CD4-positive, alpha-beta T cell treated with Interferon alpha-2 for 1 hour (primary cell): ENCODE results near the gene FIGN.

ENCODE experiments used
- DNase-seq, 2 donors: peaks; one replicate each; pipeline ENCODE4 v3.0.0-alpha.2; 2020 to 2022

Gene FIGN

GRCh38 chr2:163606878-163607277, 128.9 kb downstream of the FIGN start:
- DNase-seq, result no peak

- no peak for DNase-seq
Measured at GRCh38 chr2:163605779-163606178, 130.0 kb downstream of the FIGN start.

- DNase-seq, result no peak
Measured at GRCh38 chr2:163604941-163605555, 130.8 kb downstream of the FIGN start.

GRCh38 chr2:163602196-163602595, 133.6 kb downstream of the FIGN start:
- no peak for DNase-seq

GRCh38 chr2:163601377-163601776, 134.4 kb downstream of the FIGN start:
- DNase-seq, result no peak

- DNase-seq, result no peak
Measured at GRCh38 chr2:163600801-163601200, 135.0 kb downstream of the FIGN start.

GRCh38 chr2:163595028-163595427, 140.8 kb downstream of the FIGN start:
- no peak for DNase-seq

GRCh38 chr2:163594497-163594896, 141.3 kb downstream of the FIGN start:
- no peak for DNase-seq

- DNase-seq, result no peak
Measured at GRCh38 chr2:163593982-163594381, 141.8 kb downstream of the FIGN start.

- no peak for DNase-seq
Measured at GRCh38 chr2:163592954-163593622, 142.7 kb downstream of the FIGN start.

GRCh38 chr2:163591461-163591860, 144.3 kb downstream of the FIGN start:
- no peak for DNase-seq

GRCh38 chr2:163580757-163581156, 155.1 kb downstream of the FIGN start:
- no peak for DNase-seq

- DNase-seq, result no peak
Measured at GRCh38 chr2:163574309-163574708, 161.5 kb downstream of the FIGN start.

- no peak for DNase-seq
Measured at GRCh38 chr2:163573652-163574051, 162.2 kb downstream of the FIGN start.

- DNase-seq, result no peak
Measured at GRCh38 chr2:163572850-163573249, 163.0 kb downstream of the FIGN start.

GRCh38 chr2:163571423-163572102, 164.2 kb downstream of the FIGN start:
- no peak for DNase-seq

GRCh38 chr2:163570391-163570790, 165.4 kb downstream of the FIGN start:
- DNase-seq, result no peak

- no peak for DNase-seq
Measured at GRCh38 chr2:163565192-163565591, 170.6 kb downstream of the FIGN start.

- no peak for DNase-seq
Measured at GRCh38 chr2:163564236-163564635, 171.6 kb downstream of the FIGN start.

- no peak for DNase-seq
Measured at GRCh38 chr2:163563336-163563735, 172.5 kb downstream of the FIGN start.

- DNase-seq, result no peak
Measured at GRCh38 chr2:163558251-163559021, 177.4 kb downstream of the FIGN start.

- no peak for DNase-seq
Measured at GRCh38 chr2:163556511-163556910, 179.3 kb downstream of the FIGN start.

- no peak for DNase-seq
Measured at GRCh38 chr2:163554864-163555263, 180.9 kb downstream of the FIGN start.

- DNase-seq, result no peak
Measured at GRCh38 chr2:163553601-163554000, 182.2 kb downstream of the FIGN start.
